Liver (tissue), 9 donors: ENCODE results near the gene ZNF175. TPM values are rescaled to one million over a fixed set of nuclear protein-coding genes. Genes with fewer than 3 reads are reported as not detected.

Experiments
- DNase-seq: peaks from one replicate; pipeline ENCODE4 v3.0.0-alpha.2; 2017; ENCODE audit warnings: low spot score
- H3K27ac ChIP-seq, 2 donors: one replicate each; pipeline ENCODE4 v1.7.0; 2013; ENCODE audit warnings: inconsistent platforms in 2 of 2, low read length in 2 of 2, control low read depth in 1 of 2, low read depth in 1 of 2, mild to moderate bottlenecking in 1 of 2
- H3K27me3 ChIP-seq, 4 donors: one replicate each; pipeline versions ENCODE4 v1.6.1 to v1.7.0; 2013; ENCODE audit warnings: low read length in 3 of 4, inconsistent platforms in 1 of 4, mild to moderate bottlenecking in 1 of 4, moderate library complexity in 1 of 4; ENCODE audit not compliant: control insufficient read depth in 4 of 4, insufficient read depth in 4 of 4
- H3K36me3 ChIP-seq, 4 donors: one replicate each; pipeline versions ENCODE4 v1.6.1 to v1.7.0; 2013; ENCODE audit warnings: low read length in 3 of 4, mild to moderate bottlenecking in 3 of 4, low read depth in 1 of 4, moderate library complexity in 1 of 4; ENCODE audit not compliant: control insufficient read depth in 4 of 4, insufficient read depth in 3 of 4
- H3K4me1 ChIP-seq, 4 donors: one replicate each; pipeline versions ENCODE4 v1.6.1 to v1.7.0; 2013; ENCODE audit warnings: low read length in 3 of 4, mild to moderate bottlenecking in 3 of 4, moderate library complexity in 1 of 4; ENCODE audit not compliant: control insufficient read depth in 4 of 4, insufficient read depth in 4 of 4
- H3K4me3 ChIP-seq, 3 donors: one replicate each; pipeline versions ENCODE4 v1.6.1 to v1.7.0; 2013; ENCODE audit warnings: low read length in 3 of 3, control low read depth in 1 of 3, low read depth in 1 of 3, mild to moderate bottlenecking in 1 of 3
- H3K9ac ChIP-seq, 2 donors: one replicate each; pipeline ENCODE4 v1.7.0; 2013; ENCODE audit warnings: low read length in 2 of 2, mild to moderate bottlenecking in 2 of 2, moderate library complexity in 2 of 2, control low read depth in 1 of 2, low read depth in 1 of 2
- H3K9me3 ChIP-seq, 4 donors: one replicate each; pipeline versions ENCODE4 v1.6.1 to v1.7.0; 2013; ENCODE audit warnings: low read length in 3 of 4; ENCODE audit not compliant: control insufficient read depth in 4 of 4
- ATF3 ChIP-seq: IDR thresholded peaks from 2 replicates; pipeline ENCODE4 v1.6.1; 2016; ENCODE audit warnings: antibody characterized with exemption
- CTCF ChIP-seq: fragments of 150-350 bp; IDR thresholded peaks from 2 replicates; pipeline ENCODE4 v1.5.1; 2017; ENCODE audit warnings: improper control_type of control experiment, low read depth, low read length; ENCODE audit not compliant: missing input control
- EGR1 ChIP-seq, 2 donors: IDR thresholded peaks; 2 replicates each; pipeline ENCODE4 v1.6.1; 2016 to 2018; ENCODE audit warnings: antibody characterized with exemption in 2 of 2, low read depth in 2 of 2
- FOXA1 ChIP-seq: IDR thresholded peaks from 2 replicates; pipeline ENCODE4 v1.6.1; 2016; ENCODE audit warnings: antibody characterized with exemption
- FOXA2 ChIP-seq: IDR thresholded peaks from 2 replicates; pipeline ENCODE4 v1.6.1; 2016; ENCODE audit warnings: antibody characterized with exemption
- GABPA ChIP-seq, 2 donors: IDR thresholded peaks in 1 of 2; conservative IDR thresholded peaks in 1 of 2; 2 replicates each; pipeline ENCODE4 v1.6.1; 2016; ENCODE audit warnings: antibody characterized with exemption in 2 of 2, mild to moderate bottlenecking in 1 of 2, moderate library complexity in 1 of 2
- HNF4A ChIP-seq, 2 donors: conservative IDR thresholded peaks; 2 replicates each; pipeline ENCODE4 v1.6.1; 2016; ENCODE audit warnings: antibody characterized with exemption in 2 of 2, mild to moderate bottlenecking in 2 of 2
- HNF4G ChIP-seq: IDR thresholded peaks from 2 replicates; pipeline ENCODE4 v1.6.1; 2016; ENCODE audit warnings: antibody characterized with exemption
- JUND ChIP-seq, 2 donors: IDR thresholded peaks; 2 replicates each; pipeline ENCODE4 v1.6.1; 2016; ENCODE audit warnings: antibody characterized with exemption in 2 of 2
- MAX ChIP-seq: IDR thresholded peaks from 2 replicates; pipeline ENCODE4 v1.6.1; 2016; ENCODE audit warnings: antibody characterized with exemption
- NR2F2 ChIP-seq: IDR thresholded peaks from 2 replicates; pipeline ENCODE4 v1.6.1; 2016; ENCODE audit warnings: antibody characterized with exemption
- RAD21 ChIP-seq, 2 donors: IDR thresholded peaks; 2 replicates each; pipeline ENCODE4 v1.6.1; 2016; ENCODE audit warnings: antibody characterized with exemption in 2 of 2, mild to moderate bottlenecking in 2 of 2
- REST ChIP-seq: IDR thresholded peaks from 2 replicates; pipeline ENCODE4 v1.6.1; 2016; ENCODE audit warnings: antibody characterized with exemption, mild to moderate bottlenecking
- RXRA ChIP-seq, 2 donors: IDR thresholded peaks; 2 replicates each; pipeline ENCODE4 v1.6.1; 2017 to 2018; ENCODE audit warnings: antibody characterized with exemption in 2 of 2, mild to moderate bottlenecking in 1 of 2
- SP1 ChIP-seq: IDR thresholded peaks from 2 replicates; pipeline ENCODE4 v1.6.1; 2018; ENCODE audit warnings: antibody characterized with exemption, mild to moderate bottlenecking
- TAF1 ChIP-seq: conservative IDR thresholded peaks from 2 replicates; pipeline ENCODE4 v1.6.1; 2016; ENCODE audit warnings: antibody characterized with exemption, mild to moderate bottlenecking
- YY1 ChIP-seq: IDR thresholded peaks from 2 replicates; pipeline ENCODE4 v1.6.1; 2016; ENCODE audit warnings: antibody characterized with exemption, mild to moderate bottlenecking
- ZBTB33 ChIP-seq: IDR thresholded peaks from 2 replicates; pipeline ENCODE4 v1.6.1; 2016; ENCODE audit warnings: antibody characterized with exemption
- WGBS: extraction: QIAGEN DNeasy Blood & Tissue Kit; methylation state at CpG from one replicate; pipeline ENCODE4 v1.1.7; 2013; 5-methylcytosine and 5-hydroxymethylcytosine counted together
- polyA plus RNA-seq, 2 donors: library from polyadenylated mRNA; stranded (reverse) in 1 of 2; unstranded in 1 of 2; fragments of 200-250 nt in 1 of 2; fragments of >200 nt in 1 of 2; fragmentation: Nextera tagmentation in 1 of 2; extraction: Ambion mirVana in 1 of 2; gene quantifications; one replicate each; pipeline versions ENCODE4 v1.2.1 to v1.2.3, GENCODE V29; 2013 to 2015
- total RNA-seq, 2 donors: library from RNA; depleted of rRNA; stranded (reverse); fragments of >200 nt; gene quantifications; one replicate each; pipeline ENCODE4 v1.2.3, GENCODE V29; 2014
- donor health status: healthy.
- donor health status: healthy.
- donor health status: healthy.
- donor health status: healthy.
- donor health status: healthy.

The ZNF175 gene
- total and polyA plus RNA-seq, 4 donors: 0.60 to 5.3 (median 2.5) TPM

GRCh38 chr19:51621178-51621577 is 50.1 kb downstream of the ZNF175 start (continued):
- TF ChIP-seq ZBTB33 (no peak), EGR1 (IDR thresholded peaks at IDR 0.05; ENCODE audit: low read depth in 2 of 2) (no peak), RXRA (IDR thresholded peaks at IDR 0.05) (no peak), TAF1 (no peak), YY1 (no peak), GABPA (IDR thresholded peaks at IDR 0.05 in 1 of 2, conservative IDR thresholded peaks at IDR 0.05 in 1 of 2) (no peak), FOXA1 (no peak)

GRCh38 chr19:51626675-51627074 is 55.6 kb downstream of the ZNF175 start:
- TF ChIP-seq RAD21 (IDR thresholded peaks at IDR 0.05): no peak
- TF ChIP-seq JUND (IDR thresholded peaks at IDR 0.05): no peak
- no peak for TF ChIP-seq REST
- no peak for TF ChIP-seq SP1
- no peak for TF ChIP-seq RXRA (IDR thresholded peaks at IDR 0.05)
- no peak for TF ChIP-seq NR2F2
- TF ChIP-seq GABPA (IDR thresholded peaks at IDR 0.05 in 1 of 2, conservative IDR thresholded peaks at IDR 0.05 in 1 of 2): no peak
- no peak for TF ChIP-seq TAF1
- TF ChIP-seq EGR1 (IDR thresholded peaks at IDR 0.05; ENCODE audit: low read depth in 2 of 2): no peak
- no peak for TF ChIP-seq FOXA1
- TF ChIP-seq FOXA2: no peak
- no peaks in the 10 kb centered on the region for H3K4me1 ChIP-seq
- H3K4me3 ChIP-seq: no peak overlapping the region
- H3K27ac ChIP-seq: no peak overlapping the region
- no peaks in the 10 kb centered on the region for H3K9me3 ChIP-seq
- 41% methylated on average over 2 of the region's 2 CpGs for WGBS
- no peaks in the 10 kb centered on the region for H3K27me3 ChIP-seq
- no peak overlapping the region for H3K9ac ChIP-seq
- H3K36me3 ChIP-seq: no peaks in the 10 kb centered on the region
- DNase-seq: no peak

DNA sequence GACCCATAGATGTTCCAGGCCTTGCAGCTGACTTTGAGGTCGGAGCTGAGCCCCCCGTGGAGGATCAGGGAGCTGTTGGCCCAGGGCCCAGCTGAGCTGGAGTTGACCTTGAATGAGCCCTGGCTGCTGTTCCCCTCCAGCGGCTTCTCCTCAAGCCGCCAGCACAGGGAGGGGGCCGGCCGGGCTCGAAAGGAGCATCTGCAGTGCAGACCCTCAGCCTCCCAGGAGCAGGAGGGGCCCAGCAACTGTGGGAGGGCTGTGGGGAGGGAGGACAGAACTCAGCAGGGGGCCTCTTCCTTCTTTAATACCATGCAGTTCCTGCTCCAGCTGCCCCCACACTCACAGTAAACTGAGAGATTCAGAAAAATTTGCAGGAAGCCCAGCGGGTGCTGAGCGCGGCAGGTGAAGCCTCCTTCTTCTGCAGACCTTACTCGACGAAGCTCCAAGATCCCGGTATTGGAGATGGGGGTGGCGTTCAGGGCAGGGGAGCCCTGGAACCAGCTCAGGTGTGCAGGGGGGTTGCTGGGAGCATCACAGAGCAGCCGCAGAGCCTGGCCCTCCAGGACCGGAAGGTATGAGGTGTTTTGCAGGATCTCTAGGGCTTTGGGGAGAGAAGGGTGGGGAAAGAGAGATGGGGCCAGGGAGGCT is 56.5 kb downstream of the ZNF175 start:
- Histone ChIP-seq H3K4me1 (no peaks in the 10 kb centered on the region), H3K27me3 (no peaks in the 10 kb centered on the region), H3K4me3 (no peak overlapping the region), H3K36me3 (no peaks in the 10 kb centered on the region), H3K27ac (no peak overlapping the region), H3K9ac (no peak overlapping the region), H3K9me3 (no peaks in the 10 kb centered on the region)
- DNase-seq: no peak
- WGBS: 61% methylated on average over 16 of the region's 16 CpGs
- TF ChIP-seq SP1: no peak
- no peak for TF ChIP-seq FOXA2
- no peak for TF ChIP-seq CTCF
- TF ChIP-seq FOXA1: no peak
- TF ChIP-seq HNF4A (conservative IDR thresholded peaks at IDR 0.05): no peak
- TF ChIP-seq TAF1: no peak
- no peak for TF ChIP-seq GABPA (IDR thresholded peaks at IDR 0.05 in 1 of 2, conservative IDR thresholded peaks at IDR 0.05 in 1 of 2)
- TF ChIP-seq NR2F2: no peak
- TF ChIP-seq ZBTB33: no peak
- no peak for TF ChIP-seq HNF4G
- TF ChIP-seq JUND (IDR thresholded peaks at IDR 0.05): no peak
- TF ChIP-seq ATF3: no peak
- TF ChIP-seq RAD21 (IDR thresholded peaks at IDR 0.05): no peak
- TF ChIP-seq EGR1 (IDR thresholded peaks at IDR 0.05; ENCODE audit: low read depth in 2 of 2): no peak
- TF ChIP-seq YY1: no peak
- no peak for TF ChIP-seq MAX
- no peak for TF ChIP-seq RXRA (IDR thresholded peaks at IDR 0.05)
